HG03196 (cell line): ENCODE results near the gene ZNF544.
"Not testable (repeated sequence)": the region's sequence is repeated elsewhere in the genome, so short reads cannot be mapped to it uniquely, and the experiment has no call there.

Source experiments
- ATAC-seq: cut with Tn5 transposase; IDR thresholded peaks from one replicate; pipeline ENCODE4 v1.9.1; 2021; ENCODE audit not compliant: unreplicated experiment

The ZNF544 gene

GRCh38 chr19:58252102-58252685, 23.5 kb downstream of the ZNF544 start:
- ATAC-seq: no peak

GRCh38 chr19:58258259-58258658, 29.5 kb downstream of the ZNF544 start:
- not testable (repeated sequence) for ATAC-seq

- ATAC-seq: no peak
These were observed 32.9 kb downstream of the ZNF544 start for GRCh38 chr19:58261600-58261967.

- ATAC-seq: no peak
These were observed 33.5 kb downstream of the ZNF544 start for GRCh38 chr19:58261968-58262921.

- no peak for ATAC-seq
These were observed 34.2 kb downstream of the ZNF544 start for GRCh38 chr19:58262922-58263296.

- ATAC-seq: no peak
These were observed 36.4 kb downstream of the ZNF544 start for GRCh38 chr19:58265100-58265499.

- ATAC-seq: no peak
These were observed 39.6 kb downstream of the ZNF544 start for GRCh38 chr19:58268344-58268743.

GRCh38 chr19:58274771-58275201, 46.1 kb downstream of the ZNF544 start:
- ATAC-seq: no peak

GRCh38 chr19:58275564-58275963, 46.9 kb downstream of the ZNF544 start:
- no peak for ATAC-seq

- ATAC-seq: no peak
These were observed 48.5 kb downstream of the ZNF544 start for GRCh38 chr19:58277197-58277596.

GRCh38 chr19:58277748-58278540, 49.2 kb downstream of the ZNF544 start:
- no peak for ATAC-seq

GRCh38 chr19:58278541-58279041, 49.9 kb downstream of the ZNF544 start, which contains the start of gene ZNF8:
ZNF8 (plus strand) TSS chr19:58278955; CDS start chr19:58279082, 127 bp downstream.
- peak; percentile 94 for ATAC-seq

GRCh38 chr19:58279042-58279924, 50.6 kb downstream of the ZNF544 start:
- peak; percentile 15 for ATAC-seq

- no peak for ATAC-seq
These were observed 51.2 kb downstream of the ZNF544 start for GRCh38 chr19:58279925-58280316.

- ATAC-seq: no peak
These were observed 55.5 kb downstream of the ZNF544 start for GRCh38 chr19:58284199-58284598.

- no peak for ATAC-seq
These were observed 63.2 kb downstream of the ZNF544 start for GRCh38 chr19:58291943-58292342.

- no peak for ATAC-seq
These were observed 66.1 kb downstream of the ZNF544 start for GRCh38 chr19:58294743-58295374.

GRCh38 chr19:58296104-58296503, 67.4 kb downstream of the ZNF544 start:
- no peak for ATAC-seq

GRCh38 chr19:58300620-58301019, 71.9 kb downstream of the ZNF544 start:
- ATAC-seq: no peak

GRCh38 chr19:58304255-58304654, 75.5 kb downstream of the ZNF544 start:
- ATAC-seq: no peak
